Stimulated activated naive CD8-positive, alpha-beta T cell treated with anti-CD3 and anti-CD28 coated beads, Interleukin-15, Interleukin-2, amounts not matched to agents 100 U/mL and 50 U/mL, for 24 hours (primary cell): ENCODE data around the gene NR3C2.
A peak's percentile ranks its signal among the peaks of the same experiment; 100 is the strongest.
"Not testable (repeated sequence)": the region's sequence is repeated elsewhere in the genome, so short reads cannot be mapped to it uniquely, and the experiment has no call there.

Source experiments
- ATAC-seq: fragments of 150-1000 bp; cut with Tn5 transposase; one replicate; pipeline ENCODE4 v1.10.0; 2021
- DNase-seq: peaks from one replicate; pipeline ENCODE4 v3.0.0; 2021

The NR3C2 gene

GRCh38 chr4:148216866-148217814 is 225.1 kb downstream of the NR3C2 start:
- ATAC-seq, result peak; percentile 84
- no peak for DNase-seq

GRCh38 chr4:148216321-148216720 is 225.9 kb downstream of the NR3C2 start:
- no peak for ATAC-seq
- no peak for DNase-seq

GRCh38 chr4:148215202-148215601 is 227.0 kb downstream of the NR3C2 start:
- ATAC-seq, result no peak
- DNase-seq, result no peak

- DNase-seq (no peak), ATAC-seq (no peak)
Measured at GRCh38 chr4:148214529-148215166, 227.6 kb downstream of the NR3C2 start.

GRCh38 chr4:148211533-148211932 is 230.7 kb downstream of the NR3C2 start:
- DNase-seq (no peak), ATAC-seq (no peak)

GRCh38 chr4:148210661-148211060 is 231.6 kb downstream of the NR3C2 start:
- no peak for DNase-seq

GRCh38 chr4:148207068-148207467 is 235.1 kb downstream of the NR3C2 start:
- DNase-seq, result no peak
- ATAC-seq, result no peak

More at GRCh38 chr4:148210661-148211060, 231.6 kb downstream of the NR3C2 start:
- no peak for ATAC-seq

GRCh38 chr4:148205476-148205875 is 236.7 kb downstream of the NR3C2 start:
- DNase-seq (no peak), ATAC-seq (no peak)

GRCh38 chr4:148204892-148205291 is 237.3 kb downstream of the NR3C2 start:
- DNase-seq (no peak), ATAC-seq (no peak)

- DNase-seq (no peak), ATAC-seq (no peak)
Measured at GRCh38 chr4:148204171-148204570, 238.0 kb downstream of the NR3C2 start.

GRCh38 chr4:148203056-148203898 is 238.9 kb downstream of the NR3C2 start:
- ATAC-seq (no peak), DNase-seq (no peak)

GRCh38 chr4:148200960-148201359 is 241.3 kb downstream of the NR3C2 start:
- no peak for DNase-seq
- ATAC-seq, result no peak

GRCh38 chr4:148196164-148196563 is 246.1 kb downstream of the NR3C2 start:
- ATAC-seq, result peak; percentile 59
- DNase-seq, result no peak

- no peak for DNase-seq
- ATAC-seq, result no peak
Measured at GRCh38 chr4:148192526-148192925, 249.7 kb downstream of the NR3C2 start.

- not testable (repeated sequence) for ATAC-seq
Measured at GRCh38 chr4:148187454-148188222, 254.6 kb downstream of the NR3C2 start.

GRCh38 chr4:148184922-148185321 is 257.3 kb downstream of the NR3C2 start:
- no peak for DNase-seq
- no peak for ATAC-seq

More at GRCh38 chr4:148187454-148188222, 254.6 kb downstream of the NR3C2 start:
- not testable (repeated sequence) for DNase-seq

- DNase-seq, result no peak
Measured at GRCh38 chr4:148182230-148182911, 259.8 kb downstream of the NR3C2 start.

GRCh38 chr4:148173397-148174017 is 268.7 kb downstream of the NR3C2 start:
- ATAC-seq (no peak), DNase-seq (no peak)

More at GRCh38 chr4:148182230-148182911, 259.8 kb downstream of the NR3C2 start:
- ATAC-seq, result no peak

- no peak for DNase-seq
- no peak for ATAC-seq
Measured at GRCh38 chr4:148171596-148171995, 270.6 kb downstream of the NR3C2 start.
